ENCODE measurements around the gene ATP10D. TPM values are rescaled to one million over a fixed set of nuclear protein-coding genes. Genes with fewer than 3 reads are reported as not detected.

Gene ATP10D
- total RNA-seq, 2 experiments from 2014 or later, result 4.1 to 4.7 TPM

GRCh38 chr4:47475411-47475810 lies 9.7 kb upstream of the ATP10D start:
- ATAC-seq (no peak), DNase-seq (no peak)
- Mint-ChIP-seq H3K27me3 (no peaks in the 10 kb centered on the region), H3K9me3 (no peaks in the 10 kb centered on the region), H3K27ac (no peak overlapping the region), H3K36me3 (ENCODE audit: low read depth) (no peaks in the 10 kb centered on the region), H3K4me3 (no peak overlapping the region), H3K4me1 (ENCODE audit: low read depth) (no peaks in the 10 kb centered on the region)
- intact Hi-C loops (cut with micrococcal nuclease), result no loop called here
- no peak for TF ChIP-seq CTCF (IDR thresholded peaks at IDR 0.05)
- POLR2A ChIA-PET, result no interaction called here
- CTCF ChIA-PET, result no interaction called here

GRCh38 chr4:47478804-47479203 lies 6.3 kb upstream of the ATP10D start:
- Mint-ChIP-seq H3K27me3 (no peaks in the 10 kb centered on the region), H3K4me3 (no peak overlapping the region), H3K4me1 (ENCODE audit: low read depth) (peaks cover 2% of the 10 kb centered on the region), H3K9me3 (no peaks in the 10 kb centered on the region), H3K36me3 (ENCODE audit: low read depth) (no peaks in the 10 kb centered on the region), H3K27ac (no peak overlapping the region)
- ChIA-PET POLR2A (no interaction called here), CTCF (no interaction called here)
- no peak for DNase-seq
- intact Hi-C loops (cut with micrococcal nuclease), result no loop called here
- no peak for ATAC-seq
- no peak for TF ChIP-seq CTCF (IDR thresholded peaks at IDR 0.05)

- no peaks in the 10 kb centered on the region for H3K9me3 Mint-ChIP-seq
- no peak for DNase-seq
- H3K27ac Mint-ChIP-seq, result no peak overlapping the region
- H3K27me3 Mint-ChIP-seq, result no peaks in the 10 kb centered on the region
- no peaks in the 10 kb centered on the region for H3K36me3 Mint-ChIP-seq (ENCODE audit: low read depth)
- ATAC-seq, result no peak
- TF ChIP-seq CTCF (IDR thresholded peaks at IDR 0.05), result no peak
- peaks cover 16% of the 10 kb centered on the region for H3K4me1 Mint-ChIP-seq (ENCODE audit: low read depth)
- ChIA-PET CTCF (interaction anchor here (0.9 to 3.9 kb wide), 3 partner anchors 10 to 20 kb away, joined by 6 to 16 read pairs (median 6); partner anchors contain the start of gene COMMD8), POLR2A (interaction anchor here (0.9 to 1.9 kb wide), 2 partner anchors 10 to 102 kb away, joined by 3 to 5 read pairs; no protein-coding TSS in a partner anchor)
- H3K4me3 Mint-ChIP-seq, result no peak overlapping the region
- intact Hi-C loops (cut with micrococcal nuclease), result no loop called here
Measured at GRCh38 chr4:47482326-47482725, 2.7 kb upstream of the ATP10D start.

- ATAC-seq (no peak), DNase-seq (no peak)
- Mint-ChIP-seq H3K27ac (no peak overlapping the region), H3K4me3 (no peak overlapping the region), H3K27me3 (no peaks in the 10 kb centered on the region), H3K4me1 (ENCODE audit: low read depth) (peaks cover 16% of the 10 kb centered on the region), H3K36me3 (ENCODE audit: low read depth) (no peaks in the 10 kb centered on the region), H3K9me3 (no peaks in the 10 kb centered on the region)
- ChIA-PET POLR2A (interaction anchor here (0.5 to 2.8 kb wide), 2 partner anchors 21 to 49 kb away, joined by 3 to 10 read pairs; partner anchors contain the start of gene COMMD8), CTCF (interaction anchor here (0.7 to 3.9 kb wide), 5 partner anchors 10 to 83 kb away, joined by 3 to 16 read pairs (median 4); partner anchors contain the start of gene COMMD8)
- TF ChIP-seq CTCF (IDR thresholded peaks at IDR 0.05), result no peak
- intact Hi-C loops (cut with micrococcal nuclease), result no loop called here
Measured at GRCh38 chr4:47483745-47484144, 1.3 kb upstream of the ATP10D start.

GRCh38 chr4:47484168-47484567 lies 907 bp upstream of the ATP10D start:
- H3K4me1 Mint-ChIP-seq (ENCODE audit: low read depth), result peaks cover 19% of the 10 kb centered on the region
- no peak for TF ChIP-seq CTCF (IDR thresholded peaks at IDR 0.05)
- no peak for DNase-seq
- H3K27me3 Mint-ChIP-seq, result no peaks in the 10 kb centered on the region
- ChIA-PET POLR2A (interaction anchor here (0.5 to 2.8 kb wide), 2 partner anchors 21 to 49 kb away, joined by 3 to 10 read pairs; partner anchors contain the start of gene COMMD8), CTCF (interaction anchor here (0.7 to 3.9 kb wide), 7 partner anchors 9 to 83 kb away, joined by 3 to 16 read pairs (median 4); partner anchors contain the start of gene COMMD8)
- peak overlapping the region; percentile 53 for H3K27ac Mint-ChIP-seq
- H3K9me3 Mint-ChIP-seq, result no peaks in the 10 kb centered on the region
- no peaks in the 10 kb centered on the region for H3K36me3 Mint-ChIP-seq (ENCODE audit: low read depth)
- intact Hi-C loops (cut with micrococcal nuclease), result no loop called here
- ATAC-seq, result no peak
- H3K4me3 Mint-ChIP-seq, result peak overlapping the region; percentile 54

All from activated CD8-positive, alpha-beta T cell treated with anti-CD3 and anti-CD28 coated beads for 36 hours (primary cell).